GM13976 (cell line): ENCODE results near the gene PAX4.

Experiments
- DNase-seq: peaks from one replicate; pipeline ENCODE4 v3.0.0; 2012; ENCODE audit warnings: low spot score
- in situ Hi-C: fragments of 300-500 bp; cut with MboI; formaldehyde crosslinking; loops from one replicate; pipeline ENCODE4 v1.12.0; 2022; ENCODE audit warnings: low sequenced_read_pairs, mixed read lengths, inconsistent platforms; ENCODE audit not compliant: unreplicated experiment
- TF ChIP-seq, protein P1 (sequence below): IDR thresholded peaks from 2 replicates; pipeline ENCODE4 v1.5.1; 2012; ENCODE audit warnings: borderline replicate concordance, mild to moderate bottlenecking; ENCODE audit not compliant: insufficient read depth; ENCODE audit errors: extremely low read depth, missing control alignments, control extremely low read depth

Gene PAX4

DNA sequence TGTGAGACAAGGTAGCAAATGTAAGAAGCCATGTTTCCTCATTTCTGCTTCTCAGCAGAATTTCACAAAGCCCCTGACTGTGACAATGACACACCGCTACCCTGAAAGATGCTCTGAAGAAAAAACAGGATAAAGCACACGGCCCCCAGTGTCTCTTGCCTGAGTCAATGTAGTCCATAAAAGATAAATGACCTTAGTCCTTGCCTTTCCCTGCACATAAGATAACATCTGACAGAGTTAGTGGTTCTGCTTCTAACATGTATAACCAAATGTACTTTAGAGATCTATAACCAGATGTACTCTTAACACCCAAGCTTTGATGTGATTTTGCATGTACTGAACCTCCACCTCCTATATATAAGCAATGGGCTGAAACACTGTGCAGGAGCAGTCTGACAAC is 31.0 kb upstream of the PAX4 start:
- TF ChIP-seq, protein P1, sequence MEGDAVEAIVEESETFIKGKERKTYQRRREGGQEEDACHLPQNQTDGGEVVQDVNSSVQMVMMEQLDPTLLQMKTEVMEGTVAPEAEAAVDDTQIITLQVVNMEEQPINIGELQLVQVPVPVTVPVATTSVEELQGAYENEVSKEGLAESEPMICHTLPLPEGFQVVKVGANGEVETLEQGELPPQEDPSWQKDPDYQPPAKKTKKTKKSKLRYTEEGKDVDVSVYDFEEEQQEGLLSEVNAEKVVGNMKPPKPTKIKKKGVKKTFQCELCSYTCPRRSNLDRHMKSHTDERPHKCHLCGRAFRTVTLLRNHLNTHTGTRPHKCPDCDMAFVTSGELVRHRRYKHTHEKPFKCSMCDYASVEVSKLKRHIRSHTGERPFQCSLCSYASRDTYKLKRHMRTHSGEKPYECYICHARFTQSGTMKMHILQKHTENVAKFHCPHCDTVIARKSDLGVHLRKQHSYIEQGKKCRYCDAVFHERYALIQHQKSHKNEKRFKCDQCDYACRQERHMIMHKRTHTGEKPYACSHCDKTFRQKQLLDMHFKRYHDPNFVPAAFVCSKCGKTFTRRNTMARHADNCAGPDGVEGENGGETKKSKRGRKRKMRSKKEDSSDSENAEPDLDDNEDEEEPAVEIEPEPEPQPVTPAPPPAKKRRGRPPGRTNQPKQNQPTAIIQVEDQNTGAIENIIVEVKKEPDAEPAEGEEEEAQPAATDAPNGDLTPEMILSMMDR: no peak
- in situ Hi-C loops: no loop called here
- no peak for DNase-seq

DNA sequence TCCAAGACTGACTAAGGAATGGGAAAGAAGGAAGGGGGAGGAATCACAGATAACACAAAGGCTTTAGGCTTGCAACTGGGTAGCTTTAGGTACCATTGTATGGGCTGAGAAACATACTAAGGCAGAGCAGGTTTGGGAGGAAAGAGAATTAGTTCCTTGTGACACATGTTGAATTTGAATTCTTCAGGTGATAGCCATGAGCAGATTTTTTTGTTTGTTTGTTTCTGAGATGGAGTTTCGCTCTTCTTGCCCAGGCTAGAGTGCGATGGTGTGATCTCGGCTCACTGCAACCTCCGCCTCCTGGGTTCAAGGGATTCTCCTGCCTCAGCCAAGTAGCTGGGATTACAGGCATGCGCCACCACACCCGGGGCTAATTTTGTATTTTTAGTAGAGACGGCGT is 29.7 kb upstream of the PAX4 start:
- no peak for DNase-seq
- in situ Hi-C loops: no loop called here

DNA sequence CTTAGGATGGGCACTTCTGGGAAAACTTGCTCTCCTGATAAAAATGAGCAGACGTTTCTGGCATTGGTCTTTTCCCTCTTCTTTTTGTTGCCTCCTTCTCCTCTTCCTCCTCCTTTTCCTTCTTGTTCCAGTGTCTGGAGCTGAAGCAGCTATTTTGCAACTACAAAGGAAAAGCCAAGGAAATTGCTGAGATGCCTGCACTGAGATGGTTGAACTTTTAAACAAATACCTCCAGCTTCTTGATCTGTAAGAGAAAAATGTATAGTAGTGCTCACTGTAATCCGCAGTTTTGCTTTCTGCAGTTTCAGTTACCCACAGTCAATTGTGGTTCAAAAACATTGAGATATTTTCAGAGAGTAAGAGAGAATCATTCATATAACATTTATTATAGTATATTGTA is 26.5 kb upstream of the PAX4 start:
- TF ChIP-seq, protein P1: no peak
- in situ Hi-C loops: no loop called here
- no peak for DNase-seq

More for the DNA sequence above, 29.7 kb upstream of the PAX4 start:
- TF ChIP-seq, protein P1: no peak

DNA sequence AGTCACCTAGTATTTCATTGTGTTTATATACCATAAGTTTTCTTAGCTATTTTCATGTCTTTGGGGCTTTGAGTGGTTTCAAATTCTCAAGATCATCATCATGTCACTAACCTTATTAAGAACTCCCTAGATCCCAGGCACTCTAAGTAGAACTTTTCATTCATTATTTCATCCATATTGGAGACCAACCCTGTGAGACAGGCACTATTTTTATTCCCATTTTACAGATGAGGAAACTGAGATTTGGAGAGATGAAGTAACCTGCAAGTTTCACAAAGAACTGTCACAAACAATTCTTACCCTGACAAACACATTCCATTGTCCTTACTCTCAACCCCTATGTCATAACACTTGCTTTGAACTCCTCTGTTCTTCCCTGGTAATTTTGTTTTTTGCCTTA is 20.3 kb upstream of the PAX4 start:
- in situ Hi-C loops: no loop called here
- TF ChIP-seq, protein P1: no peak
- no peak for DNase-seq

DNA sequence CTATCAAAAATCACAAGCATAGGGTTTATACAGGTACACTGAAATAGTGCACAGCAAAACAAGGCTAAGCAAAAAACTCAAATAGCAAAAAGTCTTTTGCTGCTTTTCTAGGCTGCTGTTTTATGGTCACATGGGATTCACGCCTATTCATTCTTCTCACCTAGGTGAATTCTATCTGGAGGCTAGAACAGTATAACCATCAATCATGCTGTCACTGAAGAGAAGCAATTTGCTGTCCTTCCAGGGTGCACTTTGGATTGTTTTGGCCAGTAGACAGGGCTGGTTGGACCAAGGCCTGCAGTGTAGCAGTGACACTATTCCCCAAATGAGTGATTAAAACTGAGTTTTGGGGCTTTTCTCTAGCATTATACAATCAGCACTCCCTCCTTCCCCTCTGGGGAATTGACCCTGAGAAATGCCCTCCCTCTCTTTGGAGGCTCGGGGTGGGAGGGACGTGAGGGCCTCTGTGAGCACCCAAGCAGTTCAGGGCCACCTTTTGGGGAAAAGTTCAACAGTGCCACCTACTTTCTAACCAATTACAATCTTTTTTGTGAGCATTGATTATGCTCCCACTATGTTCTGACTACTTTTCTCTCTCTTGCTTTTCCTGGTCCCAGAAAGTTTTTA is 17.8 kb upstream of the PAX4 start:
- DNase-seq: no peak
- in situ Hi-C loops: no loop called here
- TF ChIP-seq, protein P1: no peak

DNA sequence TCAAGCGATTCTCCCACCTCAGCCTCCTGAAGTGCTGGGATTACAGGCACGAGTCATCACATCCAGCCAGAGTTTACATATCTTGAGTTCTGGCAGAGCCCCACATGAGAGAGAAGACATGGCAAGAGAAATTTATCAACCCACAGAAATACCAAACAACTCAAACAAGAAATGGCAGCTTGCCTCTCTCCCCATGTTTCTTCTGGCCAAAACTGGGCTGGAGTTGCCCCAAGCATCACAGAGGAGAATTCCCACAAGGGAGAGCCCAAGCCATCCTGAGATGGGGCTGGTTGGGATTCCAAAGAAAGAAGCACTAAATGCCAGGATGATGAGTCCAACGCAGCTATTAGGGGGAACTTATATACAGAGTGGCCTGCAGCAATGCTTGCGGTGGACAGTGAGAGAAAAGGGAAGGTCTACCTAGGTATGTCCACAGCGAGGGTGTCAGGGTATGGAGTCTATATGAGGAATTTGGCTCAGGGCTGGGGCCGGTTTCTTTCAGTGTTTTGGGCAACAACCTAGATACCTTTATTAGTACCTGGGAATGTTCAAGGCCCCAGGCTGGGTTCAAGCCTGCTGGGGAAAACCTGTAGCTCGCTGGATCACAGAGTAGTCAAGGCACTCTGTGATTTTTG is 14.5 kb upstream of the PAX4 start:
- no peak for DNase-seq
- in situ Hi-C loops: no loop called here
- TF ChIP-seq, protein P1: no peak
